Epithelial cell of esophagus (primary cell): ENCODE results near the gene ATG7.
"Not testable (repeated sequence)": the region's sequence is repeated elsewhere in the genome, so short reads cannot be mapped to it uniquely, and the experiment has no call there.

Experiments used
- DNase-seq: peaks from one replicate; pipeline ENCODE4 v3.0.0; 2010; ENCODE audit warnings: low read depth
- H3K4me3 ChIP-seq: 2 replicates; pipeline ENCODE4 v1.5.1; 2011; ENCODE audit warnings: mild to moderate bottlenecking, low read length, control low read depth
- TF ChIP-seq, protein P1 (sequence below): IDR thresholded peaks from 2 replicates; pipeline ENCODE4 v1.5.1; 2011; ENCODE audit warnings: low read depth, mild to moderate bottlenecking, low read length, control low read depth, inconsistent platforms; ENCODE audit not compliant: insufficient read depth; ENCODE audit errors: missing control alignments

ATG7 gene

DNA sequence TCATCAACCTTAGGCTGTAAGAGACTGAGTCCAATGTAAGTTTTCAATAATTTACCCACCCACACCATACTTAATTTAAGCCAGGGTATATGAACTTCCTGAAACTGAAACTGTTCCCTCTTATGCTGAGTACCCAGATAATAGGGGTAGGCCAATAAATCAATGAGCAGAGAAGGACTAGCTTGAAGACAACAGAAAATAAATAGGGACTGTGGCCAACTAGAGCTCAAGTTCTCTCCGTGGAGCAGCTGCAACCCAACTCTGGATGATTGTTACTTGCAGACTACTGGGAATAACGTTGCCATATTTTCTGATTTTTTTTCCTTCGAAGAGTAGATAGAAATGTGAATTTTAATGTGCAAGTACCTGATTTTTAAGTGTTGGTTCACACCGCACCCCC lies 128.0 kb downstream of the ATG7 start:
- no peak for DNase-seq
- TF ChIP-seq, protein P1, sequence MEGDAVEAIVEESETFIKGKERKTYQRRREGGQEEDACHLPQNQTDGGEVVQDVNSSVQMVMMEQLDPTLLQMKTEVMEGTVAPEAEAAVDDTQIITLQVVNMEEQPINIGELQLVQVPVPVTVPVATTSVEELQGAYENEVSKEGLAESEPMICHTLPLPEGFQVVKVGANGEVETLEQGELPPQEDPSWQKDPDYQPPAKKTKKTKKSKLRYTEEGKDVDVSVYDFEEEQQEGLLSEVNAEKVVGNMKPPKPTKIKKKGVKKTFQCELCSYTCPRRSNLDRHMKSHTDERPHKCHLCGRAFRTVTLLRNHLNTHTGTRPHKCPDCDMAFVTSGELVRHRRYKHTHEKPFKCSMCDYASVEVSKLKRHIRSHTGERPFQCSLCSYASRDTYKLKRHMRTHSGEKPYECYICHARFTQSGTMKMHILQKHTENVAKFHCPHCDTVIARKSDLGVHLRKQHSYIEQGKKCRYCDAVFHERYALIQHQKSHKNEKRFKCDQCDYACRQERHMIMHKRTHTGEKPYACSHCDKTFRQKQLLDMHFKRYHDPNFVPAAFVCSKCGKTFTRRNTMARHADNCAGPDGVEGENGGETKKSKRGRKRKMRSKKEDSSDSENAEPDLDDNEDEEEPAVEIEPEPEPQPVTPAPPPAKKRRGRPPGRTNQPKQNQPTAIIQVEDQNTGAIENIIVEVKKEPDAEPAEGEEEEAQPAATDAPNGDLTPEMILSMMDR: no peak
- no peak overlapping the region for H3K4me3 ChIP-seq

DNA sequence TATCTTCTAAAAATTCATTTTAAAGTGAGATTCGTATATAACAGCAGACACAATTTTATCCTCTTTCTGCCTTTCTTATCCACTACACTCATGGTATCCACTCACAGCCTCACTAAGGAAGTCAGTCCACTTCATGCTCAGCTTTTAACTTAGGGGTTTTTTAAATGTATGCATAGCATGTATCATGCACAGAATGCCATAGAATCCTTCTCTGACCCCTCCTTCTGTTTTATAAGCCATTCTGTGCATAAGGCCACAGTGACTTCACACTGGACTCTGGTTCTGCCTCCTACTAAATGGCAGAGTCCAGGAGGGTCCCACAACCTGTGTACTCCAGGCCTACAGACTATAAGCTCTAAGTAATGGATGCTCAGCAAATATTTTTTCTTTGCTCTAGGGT lies 129.2 kb downstream of the ATG7 start:
- TF ChIP-seq, protein P1: no peak
- DNase-seq: no peak
- no peak overlapping the region for H3K4me3 ChIP-seq

DNA sequence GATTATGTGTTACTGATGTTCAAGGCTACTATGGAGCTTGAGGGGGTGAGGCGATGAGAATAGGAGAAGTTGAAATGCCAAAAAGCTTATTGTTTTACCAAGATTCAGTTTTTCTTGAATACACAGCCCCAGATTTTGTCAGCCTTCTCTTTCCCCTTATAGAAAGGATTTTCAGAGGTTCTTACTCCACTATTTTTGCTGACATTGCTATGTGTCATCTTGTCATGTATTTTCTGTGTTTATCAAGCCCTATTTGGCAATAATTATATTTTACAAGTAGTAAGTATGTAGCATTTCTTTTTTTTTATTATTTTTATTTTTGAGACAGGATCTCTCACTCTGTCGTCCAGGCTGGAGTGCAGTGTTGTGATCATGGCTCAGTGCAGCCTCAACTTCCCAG lies 133.1 kb downstream of the ATG7 start:
- TF ChIP-seq, protein P1: no peak
- H3K4me3 ChIP-seq: no peak overlapping the region
- DNase-seq: no peak

DNA sequence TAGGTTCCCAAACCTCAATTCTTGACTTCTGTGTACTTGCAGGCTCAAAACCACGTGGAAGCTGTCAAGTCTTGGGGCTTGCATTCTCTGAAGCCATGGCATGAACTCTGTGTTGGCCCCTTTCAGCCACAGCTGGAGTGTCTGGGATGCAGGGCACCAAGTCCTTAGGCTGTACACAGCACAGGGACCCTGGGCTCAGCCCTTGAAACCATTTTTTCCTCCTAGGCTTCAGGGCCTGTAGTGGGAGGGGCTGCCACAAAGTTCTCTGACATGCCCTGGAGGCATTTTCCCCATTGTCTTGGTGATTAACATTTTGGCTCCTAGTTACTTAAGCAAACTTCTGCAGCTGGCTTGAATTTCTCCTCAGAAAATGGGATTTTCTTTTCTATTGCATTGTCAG lies 135.4 kb downstream of the ATG7 start:
- no peak for DNase-seq
- TF ChIP-seq, protein P1: no peak
- no peak overlapping the region for H3K4me3 ChIP-seq

DNA sequence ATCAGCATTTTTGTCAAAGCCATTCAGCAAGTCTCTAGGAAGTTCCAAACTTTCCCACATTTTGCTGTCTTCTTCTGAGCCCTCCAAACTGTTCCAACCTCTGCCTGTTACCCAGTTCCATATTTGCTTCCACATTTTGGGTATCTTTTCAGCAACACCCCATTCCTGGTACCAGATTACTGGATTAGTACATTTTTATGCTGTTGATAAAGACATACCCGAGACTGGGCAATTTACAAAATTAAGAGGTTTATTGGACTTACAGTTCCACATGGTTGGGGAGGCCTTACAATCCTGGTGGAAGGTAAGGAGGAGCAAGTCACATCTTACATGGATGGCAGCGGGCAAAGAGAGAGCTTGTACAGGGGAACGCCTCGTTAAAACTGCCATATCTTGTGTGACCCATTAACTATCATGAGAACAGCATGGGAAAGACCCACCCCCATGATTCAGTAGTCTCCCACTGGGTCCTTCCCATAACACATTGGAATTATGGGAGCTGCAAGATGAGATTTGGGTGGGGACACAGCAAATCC lies 136.2 kb downstream of the ATG7 start:
- not testable (repeated sequence) for H3K4me3 ChIP-seq

DNA sequence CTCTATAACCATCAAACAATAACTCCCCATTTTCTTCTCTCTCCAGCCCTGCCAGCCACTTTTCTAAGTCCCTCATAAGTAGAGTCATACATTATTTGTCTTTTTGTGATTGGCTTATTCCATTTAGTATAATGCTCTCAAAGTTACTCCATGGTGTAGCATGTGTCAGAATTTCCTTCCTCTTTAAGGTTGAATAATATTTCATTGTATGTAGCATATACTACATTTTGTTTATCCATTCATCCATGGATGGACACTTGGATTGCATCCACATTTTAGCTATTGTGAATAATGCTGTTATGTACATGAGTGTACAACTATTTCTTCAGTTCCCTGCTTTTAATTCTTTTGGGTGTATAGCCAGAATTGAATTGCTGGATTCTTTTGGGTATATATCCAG lies 138.4 kb downstream of the ATG7 start:
- no peak for DNase-seq
- H3K4me3 ChIP-seq: no peak overlapping the region
- TF ChIP-seq, protein P1: no peak

More for the DNA sequence above, 136.2 kb downstream of the ATG7 start:
- DNase-seq: not testable (repeated sequence)

DNA sequence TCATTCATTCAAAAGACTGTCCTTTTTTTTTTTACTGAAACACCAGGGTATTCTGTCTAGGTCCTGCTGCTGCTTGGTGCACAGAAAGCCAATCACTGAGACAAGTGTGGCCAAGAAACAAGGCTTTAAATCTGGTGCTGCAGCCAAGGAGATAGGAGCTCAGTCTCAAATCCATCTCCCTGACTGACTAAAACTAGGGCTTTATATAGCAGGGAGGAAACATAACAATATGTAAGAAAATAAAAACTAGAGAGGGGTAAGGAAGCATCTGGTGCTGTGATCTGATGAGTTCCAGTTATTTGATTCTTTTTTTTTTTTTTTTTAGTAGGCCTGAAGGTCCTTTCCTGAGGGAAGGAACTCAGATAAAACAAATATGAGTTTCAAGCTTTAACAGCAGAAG lies 139.8 kb downstream of the ATG7 start:
- TF ChIP-seq, protein P1: no peak
- no peak overlapping the region for H3K4me3 ChIP-seq
- no peak for DNase-seq

DNA sequence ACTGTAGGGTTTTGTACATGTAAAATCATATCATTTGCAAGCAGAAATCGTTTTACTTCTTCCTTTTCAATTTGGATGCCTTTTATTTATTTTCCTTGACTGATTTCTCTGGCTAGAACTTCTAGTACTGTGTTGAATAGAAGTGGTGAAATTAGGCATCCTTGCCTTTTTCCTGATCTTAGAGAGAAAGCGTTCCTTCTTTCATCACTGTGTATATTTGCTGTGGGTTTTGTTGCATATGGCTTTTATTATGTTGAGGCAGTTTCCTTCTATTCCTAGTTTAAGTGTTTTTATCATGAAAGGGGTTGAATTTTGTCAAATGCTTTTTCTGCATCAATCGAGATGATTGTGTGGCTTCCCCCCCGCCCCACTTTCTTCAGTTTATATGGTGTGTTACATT lies 140.9 kb downstream of the ATG7 start:
- no peak overlapping the region for H3K4me3 ChIP-seq
- DNase-seq: no peak
- TF ChIP-seq, protein P1: no peak
